ENCODE results near the gene PSD. TPM values are rescaled to one million over a fixed set of nuclear protein-coding genes. Genes with fewer than 3 reads are reported as not detected.
A peak's percentile ranks its signal among the peaks of the same experiment; 100 is the strongest.

PSD gene
- total RNA-seq, 1 donor from 2014 or later: 0.60 TPM

DNA sequence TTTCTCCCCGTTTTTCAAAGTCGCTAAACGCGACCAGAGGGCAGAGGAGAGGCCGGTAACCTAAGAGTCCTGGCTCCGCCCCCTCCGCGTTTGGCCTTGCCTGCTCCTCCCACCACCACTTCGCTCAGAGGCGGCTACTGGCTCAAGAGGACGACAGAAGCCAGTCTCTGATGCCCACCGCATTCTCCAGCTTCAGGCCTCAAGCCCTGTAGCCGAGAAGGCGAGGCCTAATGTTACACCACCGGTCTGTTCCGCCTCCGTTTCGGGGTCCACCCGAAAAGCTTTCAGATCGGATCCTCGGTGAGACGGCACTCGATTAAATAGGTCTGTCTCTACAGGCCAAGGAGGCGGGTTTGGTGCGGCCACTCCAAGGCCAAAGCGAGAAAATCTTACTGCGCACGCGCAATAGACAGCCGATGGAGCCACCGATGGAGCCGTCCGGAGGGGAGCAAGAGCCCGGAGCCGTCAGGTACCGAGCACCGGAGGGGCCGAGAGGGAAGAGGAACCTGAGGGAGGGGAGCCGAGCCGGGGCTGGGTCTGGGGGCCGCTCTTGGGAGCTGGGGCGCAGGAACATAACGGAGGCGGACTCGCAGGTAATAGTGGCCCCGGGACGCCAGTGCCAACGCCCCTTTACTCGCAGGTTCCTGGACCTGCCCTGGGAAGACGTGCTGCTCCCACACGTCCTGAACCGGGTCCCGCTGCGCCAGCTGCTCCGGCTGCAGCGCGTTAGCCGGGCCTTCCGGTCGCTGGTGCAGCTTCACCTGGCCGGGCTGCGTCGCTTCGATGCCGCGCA, 2.3 kb upstream of the PSD start, which contains the start of gene FBXL15:
FBXL15 (plus strand) TSS at position 123 of the 793 bp plus-strand sequence; CDS start at position 417, 294 bp downstream.
- DNase-seq (ENCODE audit: low read depth in 2 of 2): peak; percentile 95 to 97

GRCh38 chr10:102420181-102420713, 1.7 kb upstream of the PSD start:
- no peak for DNase-seq (ENCODE audit: low read depth in 2 of 2)

DNA sequence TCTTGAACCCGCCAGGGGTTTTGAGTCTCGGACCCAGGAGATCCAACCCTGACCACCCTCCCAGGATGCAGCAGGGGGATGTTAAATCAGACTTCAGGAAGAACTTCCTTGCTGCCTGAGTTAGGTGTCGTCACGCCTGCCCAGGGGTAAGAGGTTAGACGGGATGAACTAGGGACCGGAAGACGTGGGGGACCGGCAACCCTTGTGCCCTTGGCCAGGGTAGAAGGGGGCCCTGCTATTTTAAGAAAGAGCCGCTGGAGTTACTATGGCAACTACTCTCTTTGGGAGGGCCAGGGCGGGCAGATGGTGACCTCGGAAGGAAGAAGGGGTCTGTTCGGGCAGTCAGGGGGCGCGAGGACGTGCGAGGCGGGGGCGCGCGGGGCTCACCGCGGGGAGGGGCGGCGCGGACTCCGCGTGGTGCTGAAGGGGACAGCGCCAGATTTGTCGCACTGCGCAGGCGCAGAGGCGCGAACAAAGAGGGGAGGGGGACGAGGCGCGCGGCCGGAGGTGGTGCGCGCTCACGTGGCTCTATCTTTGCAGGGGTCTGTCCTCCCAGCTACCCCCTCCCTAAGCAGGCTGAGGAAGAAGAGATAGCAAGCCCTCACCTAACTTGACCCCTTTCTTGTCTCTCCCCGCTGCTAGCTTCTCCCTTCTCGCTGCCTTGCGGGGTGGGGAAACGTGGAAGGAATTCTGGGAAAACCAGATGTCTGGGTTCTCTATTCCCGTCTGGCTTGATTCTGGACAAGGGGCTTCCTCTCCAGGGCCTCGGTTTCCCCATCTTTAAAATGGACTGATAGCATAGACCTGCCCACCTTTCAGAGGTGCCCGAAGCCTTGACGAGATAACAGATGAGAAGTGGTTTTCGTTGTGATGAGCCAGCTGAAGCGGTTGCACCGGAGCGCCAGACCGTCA, 940 bp upstream of the PSD start:
- DNase-seq (ENCODE audit: low read depth in 2 of 2): peak; percentile 23 to 55

DNA sequence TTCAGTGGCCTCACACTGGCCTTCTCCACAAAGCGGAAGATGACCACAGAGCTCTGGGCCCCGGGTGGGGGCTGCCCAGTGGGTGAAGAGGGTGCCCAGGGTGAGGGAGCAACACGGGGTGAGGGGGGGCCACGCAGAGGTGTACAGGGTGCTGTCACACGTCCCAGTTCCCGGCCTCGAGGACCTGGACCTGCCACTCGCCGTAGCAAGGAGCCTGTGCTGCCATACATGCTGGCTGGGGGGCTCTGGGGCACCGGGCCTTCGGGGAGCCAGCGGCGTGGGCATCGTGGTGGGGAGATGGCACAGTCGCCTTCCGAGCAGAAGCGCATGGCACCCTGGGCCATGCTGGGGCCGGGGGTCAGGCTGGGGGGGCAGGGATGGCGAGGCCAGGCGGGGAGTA, 1.9 kb downstream of the PSD start:
- DNase-seq (ENCODE audit: low read depth in 2 of 2): no peak

GRCh38 chr10:102416283-102416682, 2.3 kb downstream of the PSD start:
- DNase-seq (ENCODE audit: low read depth in 2 of 2): no peak

DNA sequence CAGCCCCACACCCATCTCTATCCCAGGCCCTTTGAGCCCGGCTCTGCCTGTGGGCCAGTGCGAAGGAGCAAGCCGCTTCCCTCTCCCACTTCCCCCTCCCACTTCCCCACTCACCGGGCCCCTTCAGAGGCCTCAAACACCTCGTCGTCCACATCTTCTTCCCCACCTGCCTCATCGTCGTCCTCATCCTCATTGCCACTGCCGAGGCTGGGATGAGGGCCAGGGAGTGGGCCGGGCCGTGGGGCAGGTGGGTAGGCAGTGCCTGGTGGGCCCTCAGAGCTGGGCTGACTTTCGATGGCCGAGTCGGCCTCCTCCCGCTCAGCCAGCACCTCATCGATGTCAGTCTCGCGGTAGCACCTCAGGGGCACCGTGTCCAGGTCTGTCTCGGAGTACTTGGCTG, 3.8 kb downstream of the PSD start:
- DNase-seq (ENCODE audit: low read depth in 2 of 2): no peak

- no peak for DNase-seq (ENCODE audit: low read depth in 2 of 2)
These were observed 4.6 kb downstream of the PSD start for GRCh38 chr10:102413806-102414561.

- DNase-seq (ENCODE audit: low read depth in 2 of 2): no peak
These were observed 5.4 kb downstream of the PSD start for GRCh38 chr10:102413053-102413705.

GRCh38 chr10:102412293-102412692, 6.3 kb downstream of the PSD start:
- DNase-seq (ENCODE audit: low read depth in 2 of 2): no peak

DNA sequence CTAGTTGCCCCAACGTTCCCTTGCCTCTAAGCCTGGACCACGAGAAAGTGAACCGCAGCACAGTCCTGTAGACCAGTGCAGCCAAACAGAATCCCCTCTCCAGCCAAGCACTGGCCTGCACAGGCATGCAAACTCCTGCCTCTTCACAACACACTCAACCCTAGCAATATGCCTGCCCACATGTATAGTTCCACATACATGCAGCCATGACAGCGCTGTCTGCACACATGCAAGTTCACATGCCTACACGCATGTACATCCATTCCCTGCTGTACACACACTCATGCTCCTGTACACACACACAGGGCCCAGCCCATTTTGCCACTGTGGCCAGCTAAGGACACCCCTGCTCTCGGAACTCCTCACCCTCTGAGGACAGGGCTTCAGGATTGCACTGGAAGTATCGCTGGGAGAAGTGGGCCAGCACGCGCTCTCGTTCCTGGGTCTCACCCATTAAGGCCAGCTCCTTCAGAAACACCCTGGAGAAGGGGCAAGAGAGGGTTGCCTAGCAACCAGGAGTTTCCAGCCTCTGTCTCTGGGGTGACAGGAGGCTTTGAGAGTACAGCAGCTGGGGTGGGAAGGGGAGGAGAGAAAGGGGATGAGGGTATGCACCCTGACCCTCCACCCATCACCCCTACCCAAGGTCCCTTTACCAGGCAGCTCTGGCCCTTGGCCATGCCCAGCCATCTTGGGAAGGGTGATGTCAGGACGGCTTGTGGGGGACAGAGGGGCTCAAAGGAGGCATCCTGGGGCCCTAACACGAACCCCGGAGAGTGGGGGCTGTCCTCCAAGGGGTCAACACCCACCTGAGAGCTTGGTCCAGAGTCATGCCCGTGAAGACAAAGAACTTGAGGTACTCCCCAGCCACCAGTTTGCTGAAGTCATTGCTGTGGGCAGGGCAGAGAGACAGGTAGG, 7.0 kb downstream of the PSD start:
- no peak for DNase-seq (ENCODE audit: low read depth in 2 of 2)

DNA sequence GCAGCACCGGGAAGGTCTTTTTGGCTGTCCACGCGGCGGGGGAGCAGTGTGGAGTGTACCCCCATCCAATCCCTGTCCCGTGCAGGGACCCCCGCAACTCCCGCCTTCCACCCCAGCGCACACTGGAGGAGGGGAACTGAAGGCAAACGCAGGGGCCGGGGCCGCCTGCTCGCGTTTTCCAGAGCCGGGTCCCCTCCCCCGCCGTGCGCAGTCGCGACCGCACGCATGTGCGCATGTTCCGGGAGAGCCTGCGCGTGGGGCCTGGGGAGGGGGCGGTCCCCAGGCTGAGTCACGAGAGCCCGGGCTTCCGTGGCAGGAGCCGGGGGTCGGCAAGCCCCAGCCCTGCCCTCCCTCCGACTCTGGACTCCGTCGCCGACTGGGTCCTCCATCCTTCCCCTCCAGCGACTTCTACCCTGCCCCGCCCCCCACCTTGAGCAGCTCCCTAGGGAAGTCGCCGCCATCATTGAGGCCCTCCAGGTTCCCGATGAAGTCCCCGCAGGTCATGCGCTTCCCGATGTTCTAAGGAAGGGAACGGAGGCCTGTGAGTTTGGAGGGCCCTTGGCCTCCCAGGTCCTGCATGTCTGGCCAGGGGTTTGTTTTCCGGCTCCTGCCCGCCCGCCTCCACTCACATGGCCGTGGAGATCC, 8.0 kb downstream of the PSD start:
- no peak for DNase-seq (ENCODE audit: low read depth in 2 of 2)

- no peak for DNase-seq (ENCODE audit: low read depth in 2 of 2)
These were observed 8.8 kb downstream of the PSD start for GRCh38 chr10:102409604-102410428.

DNA sequence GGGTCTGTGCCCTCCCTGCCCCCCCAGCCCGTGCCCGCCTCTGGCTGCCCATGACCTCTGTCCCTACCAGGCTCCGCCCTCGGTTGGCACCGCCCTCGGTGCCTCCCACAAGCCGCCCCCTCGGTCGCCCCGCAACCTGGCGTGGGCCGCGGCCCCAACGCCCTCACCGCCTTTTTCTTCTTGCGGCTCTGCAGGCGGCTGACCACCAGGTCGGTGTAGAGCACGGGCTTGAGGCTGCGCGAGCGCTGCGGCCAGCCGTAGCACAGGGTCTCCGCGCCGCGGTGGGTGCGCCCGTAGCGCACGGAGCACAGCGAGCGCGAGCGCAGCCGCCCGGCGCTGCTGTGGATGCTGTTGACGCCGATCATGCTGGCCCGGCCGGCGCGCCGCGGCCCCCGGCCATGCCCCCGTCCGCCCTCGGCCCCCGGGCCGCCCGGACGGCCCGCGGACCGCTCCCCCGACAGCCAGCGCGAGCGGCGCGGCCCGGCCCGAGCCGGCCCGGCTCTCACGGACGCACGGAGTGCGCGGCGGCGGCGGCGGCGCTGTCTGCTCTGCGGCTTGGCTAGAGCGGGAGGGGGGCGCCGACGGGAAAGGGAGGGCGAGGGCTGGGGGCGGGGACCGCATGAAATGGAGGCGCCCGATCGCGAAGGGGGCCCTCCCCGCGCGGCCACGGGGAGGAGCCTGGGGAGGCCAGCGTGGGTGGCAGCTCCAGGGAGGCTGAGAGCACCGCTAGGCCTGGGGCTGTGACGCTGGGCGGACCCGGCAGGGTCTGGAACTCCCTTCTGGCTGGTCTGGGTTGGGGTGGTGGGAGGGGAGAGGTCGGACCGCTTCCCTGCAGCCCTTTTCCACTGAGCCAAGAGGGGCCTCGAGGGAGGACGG, 9.6 kb downstream of the PSD start:
- DNase-seq (ENCODE audit: low read depth in 2 of 2): peak in 1 of 2 donors; percentile 40

- DNase-seq (ENCODE audit: low read depth in 2 of 2): no peak
These were observed 10.4 kb downstream of the PSD start for GRCh38 chr10:102408131-102408727.

- DNase-seq (ENCODE audit: low read depth in 2 of 2): no peak
These were observed 11.0 kb downstream of the PSD start for GRCh38 chr10:102407425-102408130.

DNA sequence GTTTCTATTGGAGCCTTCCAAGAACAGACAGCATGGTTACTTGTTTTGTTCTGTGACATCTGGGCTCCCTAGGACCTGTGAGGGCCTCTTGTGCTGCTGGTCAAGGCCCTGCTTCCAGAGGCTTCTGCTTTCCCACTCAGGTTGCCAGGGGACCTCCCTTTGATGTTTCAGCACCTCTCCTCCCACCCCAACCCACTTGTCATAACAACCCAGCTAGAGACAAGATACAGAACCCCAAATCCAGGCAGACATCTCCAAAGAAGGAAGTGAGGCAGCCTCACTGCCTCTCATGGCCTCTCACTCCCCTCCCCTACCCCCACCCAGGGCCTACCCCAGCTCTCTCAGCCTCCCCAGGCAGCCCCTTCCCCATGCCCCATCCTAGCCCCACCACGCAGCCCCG, 11.8 kb downstream of the PSD start:
- no peak for DNase-seq (ENCODE audit: low read depth in 2 of 2)

Data from lung microvascular endothelial cell (primary cell).